Measurements from ENCODE around the gene MEAK7. TPM values are rescaled to one million over a fixed set of nuclear protein-coding genes. Genes with fewer than 3 reads are reported as not detected.

Gene MEAK7
- total RNA-seq, 2 donors from 2014 or later = 30.3 to 34.9 TPM

- Mint-ChIP-seq H3K4me3 (no peak overlapping the region), H3K9me3 (no peaks in the 10 kb centered on the region), H3K27me3 (ENCODE audit: insufficient read depth) (no peaks in the 10 kb centered on the region), H3K4me1 (peaks cover 12% of the 10 kb centered on the region), H3K27ac (no peak overlapping the region), H3K36me3 (ENCODE audit: low read depth) (peaks cover 26% of the 10 kb centered on the region)
- Histone ChIP-seq H3K36me3 (ENCODE audit: control insufficient read depth, insufficient read depth, low read length) (peaks cover 12% of the 10 kb centered on the region), H3K27ac (ENCODE audit: low read depth, low read length) (no peak overlapping the region), H3K9ac (ENCODE audit: extremely low read depth, low read length, poor library complexity, severe bottlenecking) (no peak overlapping the region), H3K4me3 (ENCODE audit: low read length) (no peak overlapping the region), H3K4me1 (ENCODE audit: control insufficient read depth, insufficient read depth, low read length) (peaks cover 9% of the 10 kb centered on the region), H3K27me3 (ENCODE audit: control insufficient read depth, insufficient read depth, low read length, poor library complexity, severe bottlenecking) (no peaks in the 10 kb centered on the region), H3K9me3 (ENCODE audit: control insufficient read depth, low read length) (no peaks in the 10 kb centered on the region)
- WGBS, 2 experiments (ENCODE audit: insufficient coverage in 1 of 2, insufficient read length in 1 of 2) = 93 to 98% methylated on average over 13 of the region's 13 CpGs
- TF ChIP-seq CTCF (conservative IDR thresholded peaks at IDR 0.05) = no peak
- no peak for DNase-seq
Measured at GRCh38 chr16:84502075-84502474, 2.4 kb downstream of the MEAK7 start.

GRCh38 chr16:84501077-84501735 lies 3.3 kb downstream of the MEAK7 start:
- no peak overlapping the region for H3K27ac ChIP-seq (ENCODE audit: low read depth, low read length)
- WGBS, 2 experiments (ENCODE audit: insufficient coverage in 1 of 2, insufficient read length in 1 of 2) = 91 to 97% methylated on average over 6 to 12 of the region's 12 CpGs
- H3K4me3 ChIP-seq (ENCODE audit: low read length) = no peak overlapping the region
- TF ChIP-seq CTCF (conservative IDR thresholded peaks at IDR 0.05) = no peak
- Mint-ChIP-seq H3K36me3 (ENCODE audit: low read depth) (peaks cover 33% of the 10 kb centered on the region), H3K27me3 (ENCODE audit: insufficient read depth) (no peaks in the 10 kb centered on the region), H3K4me1 (peaks cover 12% of the 10 kb centered on the region), H3K27ac (no peak overlapping the region), H3K9me3 (no peaks in the 10 kb centered on the region), H3K4me3 (no peak overlapping the region)
- H3K36me3 ChIP-seq (ENCODE audit: control insufficient read depth, insufficient read depth, low read length) = peaks cover 12% of the 10 kb centered on the region
- peaks cover 9% of the 10 kb centered on the region for H3K4me1 ChIP-seq (ENCODE audit: control insufficient read depth, insufficient read depth, low read length)
- H3K9ac ChIP-seq (ENCODE audit: extremely low read depth, low read length, poor library complexity, severe bottlenecking) = no peak overlapping the region
- H3K9me3 ChIP-seq (ENCODE audit: control insufficient read depth, low read length) = no peaks in the 10 kb centered on the region
- no peak for DNase-seq
- H3K27me3 ChIP-seq (ENCODE audit: control insufficient read depth, insufficient read depth, low read length, poor library complexity, severe bottlenecking) = no peaks in the 10 kb centered on the region

DNA sequence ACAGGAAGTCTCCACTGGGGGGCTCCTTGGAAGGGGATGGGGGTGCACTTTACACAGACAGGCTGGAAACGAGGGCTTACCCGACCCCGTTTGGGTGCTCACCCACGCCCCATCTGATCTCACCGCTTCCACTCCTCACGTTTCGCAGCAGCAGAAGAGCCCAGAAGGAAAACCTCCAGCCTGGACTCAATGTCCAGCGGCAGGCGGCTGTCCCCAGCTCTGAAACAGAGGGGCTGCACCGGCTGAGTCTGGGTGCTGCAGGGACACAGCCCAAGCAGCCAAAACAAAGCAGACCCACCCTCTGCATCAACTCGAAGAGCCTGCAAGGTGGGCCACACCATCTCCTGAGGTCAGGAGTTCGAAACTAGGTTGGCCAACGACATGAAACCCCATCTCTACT lies 3.9 kb downstream of the MEAK7 start:
- Histone ChIP-seq H3K9me3 (ENCODE audit: control insufficient read depth, low read length) (no peaks in the 10 kb centered on the region), H3K27me3 (ENCODE audit: control insufficient read depth, insufficient read depth, low read length, poor library complexity, severe bottlenecking) (no peaks in the 10 kb centered on the region), H3K9ac (ENCODE audit: extremely low read depth, low read length, poor library complexity, severe bottlenecking) (no peak overlapping the region), H3K36me3 (ENCODE audit: control insufficient read depth, insufficient read depth, low read length) (peaks cover 13% of the 10 kb centered on the region), H3K4me3 (ENCODE audit: low read length) (no peak overlapping the region), H3K27ac (ENCODE audit: low read depth, low read length) (no peak overlapping the region), H3K4me1 (ENCODE audit: control insufficient read depth, insufficient read depth, low read length) (peaks cover 9% of the 10 kb centered on the region)
- Mint-ChIP-seq H3K36me3 (ENCODE audit: low read depth) (peaks cover 40% of the 10 kb centered on the region), H3K9me3 (peaks cover 1% of the 10 kb centered on the region), H3K27me3 (ENCODE audit: insufficient read depth) (no peaks in the 10 kb centered on the region), H3K4me1 (peaks cover 12% of the 10 kb centered on the region), H3K27ac (no peak overlapping the region), H3K4me3 (no peak overlapping the region)
- no peak for TF ChIP-seq CTCF (conservative IDR thresholded peaks at IDR 0.05)
- DNase-seq = no peak
- 96 to 100% methylated on average over 3 to 13 of the region's 13 CpGs for WGBS, 2 experiments (ENCODE audit: insufficient coverage in 1 of 2, insufficient read length in 1 of 2)

Measured in endodermal cell (in vitro differentiated cells).